Panc1 (cell line): Measurements from ENCODE around the gene AFG1L.

Experiments used
- CTCF ChIP-seq: fragments of 450-650 bp; IDR thresholded peaks from 2 replicates; pipeline ENCODE4 v1.5.1; 2017; ENCODE audit warnings: mild to moderate bottlenecking
- POLR2AphosphoS5 ChIP-seq: IDR thresholded peaks from 2 replicates; pipeline ENCODE4 v1.6.1; 2012; ENCODE audit warnings: mild to moderate bottlenecking, low read depth, low read length, moderate library complexity
- REST ChIP-seq, 2 experiments: IDR thresholded peaks; 2 replicates each; pipeline ENCODE4 v1.6.1; 2011 to 2012; ENCODE audit warnings: low read depth in 2 of 2, control low read depth in 1 of 2, low read length in 1 of 2, mild to moderate bottlenecking in 1 of 2, moderate library complexity in 1 of 2; ENCODE audit not compliant: insufficient read depth in 1 of 2

DNA sequence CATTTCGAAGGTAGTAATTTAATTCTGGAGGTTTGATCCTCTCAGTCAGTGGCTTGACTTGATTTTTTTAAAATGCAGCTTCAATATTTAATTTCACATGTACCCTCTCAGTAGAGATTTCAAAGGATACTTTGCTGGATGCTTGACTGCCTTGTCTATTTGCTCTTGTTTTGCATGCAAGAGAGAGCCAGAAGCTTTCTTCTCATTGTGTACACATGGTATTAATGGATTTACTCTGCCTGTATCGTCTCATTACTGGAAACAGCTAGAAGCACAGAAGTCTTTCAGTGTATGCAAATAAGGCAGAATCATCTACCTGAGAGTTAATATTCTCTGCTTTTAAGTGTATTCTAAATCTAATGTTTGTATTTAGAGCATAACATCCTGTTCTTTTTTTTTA, 181.5 kb downstream of the AFG1L start:
- TF ChIP-seq CTCF: no peak
- no peak for TF ChIP-seq POLR2AphosphoS5
- no peak for TF ChIP-seq REST (IDR thresholded peaks at IDR 0.05; ENCODE audit: insufficient read depth in 1 of 2, low read depth in 2 of 2, low read length in 1 of 2)
